GM12878 (cell line): ENCODE data around the gene FAM89B. TPM values are rescaled to one million over a fixed set of nuclear protein-coding genes. Genes with fewer than 3 reads are reported as not detected.
A peak's percentile ranks its signal among the peaks of the same experiment; 100 is the strongest.

Source experiments
- ATF2 ChIP-seq: IDR thresholded peaks from 2 replicates; pipeline ENCODE4 v1.6.1; 2012; ENCODE audit warnings: low read length, inconsistent platforms
- ATF3 ChIP-seq: IDR thresholded peaks from 2 replicates; pipeline ENCODE4 v1.6.1; 2011; ENCODE audit warnings: low read depth, mild to moderate bottlenecking, low read length, moderate library complexity, borderline replicate concordance; ENCODE audit errors: extremely low read depth
- BRCA1 ChIP-seq: IDR thresholded peaks from 2 replicates; pipeline ENCODE4 v1.6.1; 2011; ENCODE audit warnings: low read depth, low read length, improper control_type of control experiment
- CBX5 ChIP-seq: sonication (generic); IDR thresholded peaks from 2 replicates; pipeline ENCODE4 v1.6.1; 2016; ENCODE audit warnings: low read depth, moderate library complexity, mild to moderate bottlenecking, inconsistent platforms
- CHD4 ChIP-seq: fragments of 200-600 bp; sonication (generic); IDR thresholded peaks from 2 replicates; pipeline ENCODE4 v1.6.1; 2016; ENCODE audit warnings: mild to moderate bottlenecking
- CREM ChIP-seq: IDR thresholded peaks from 2 replicates; pipeline ENCODE4 v1.6.1; 2014; ENCODE audit warnings: antibody characterized with exemption, low read depth
- CUX1 ChIP-seq: IDR thresholded peaks from 2 replicates; pipeline ENCODE4 v1.6.1; 2012; ENCODE audit warnings: improper control_type of control experiment, low read depth, low read length; ENCODE audit not compliant: insufficient replicate concordance
- HCFC1 ChIP-seq: fragments of 150-350 bp; IDR thresholded peaks from 2 replicates; pipeline ENCODE4 v1.6.1; 2014; ENCODE audit warnings: low read length
- NBN ChIP-seq: fragments of 450-650 bp; IDR thresholded peaks from 2 replicates; pipeline ENCODE4 v1.6.1; 2016
- NRF1 ChIP-seq: conservative IDR thresholded peaks from 2 replicates; pipeline ENCODE4 v1.6.1; 2011; ENCODE audit warnings: mild to moderate bottlenecking, low read depth, low read length, improper control_type of control experiment
- PAX8 ChIP-seq: fragments of 450-650 bp; IDR thresholded peaks from 2 replicates; pipeline ENCODE4 v1.6.1; 2017; ENCODE audit warnings: mild to moderate bottlenecking, moderate library complexity
- POLR2AphosphoS2 ChIP-seq: IDR thresholded peaks from 2 replicates; pipeline ENCODE4 v1.6.1; 2011; ENCODE audit warnings: low read depth, mild to moderate bottlenecking, low read length, improper control_type of control experiment, moderate library complexity
- RELA ChIP-seq: fragments of 450-650 bp; IDR thresholded peaks from 2 replicates; pipeline ENCODE4 v1.8.0; 2014; ENCODE audit warnings: borderline replicate concordance; ENCODE audit not compliant: partially characterized antibody
- SMAD5 ChIP-seq: IDR thresholded peaks from 2 replicates; pipeline ENCODE4 v1.6.1; 2016; ENCODE audit warnings: antibody characterized with exemption, low read depth
- SREBF1 ChIP-seq: IDR thresholded peaks from 2 replicates; pipeline ENCODE4 v1.6.1; 2012; ENCODE audit warnings: mild to moderate bottlenecking, low read length
- SREBF2 ChIP-seq: IDR thresholded peaks from 2 replicates; pipeline ENCODE4 v1.6.1; 2012; ENCODE audit warnings: mild to moderate bottlenecking, low read length
- TAF1 ChIP-seq: IDR thresholded peaks from 2 replicates; pipeline ENCODE4 v1.6.1; 2011; ENCODE audit warnings: mild to moderate bottlenecking, low read depth, low read length, borderline replicate concordance
- ZBTB4 ChIP-seq: fragments of 450-650 bp; formaldehyde crosslinking; IDR thresholded peaks from 2 replicates; pipeline ENCODE4 v1.4.0; 2022; ENCODE audit warnings: mild to moderate bottlenecking, moderate library complexity
- ZNF207 ChIP-seq: fragments of 450-650 bp; IDR thresholded peaks from 2 replicates; pipeline ENCODE4 v1.6.1; 2014; ENCODE audit warnings: antibody characterized with exemption, mild to moderate bottlenecking, borderline replicate concordance
- ZNF24 ChIP-seq: fragments of 450-650 bp; IDR thresholded peaks from 2 replicates; pipeline ENCODE4 v1.6.1; 2017; ENCODE audit warnings: antibody characterized with exemption, mild to moderate bottlenecking
- polyA plus RNA-seq, 11 experiments: library from polyadenylated mRNA; depleted of rRNA in 4 of 11; unstranded in 6 of 11; stranded (reverse) in 5 of 11; fragments of >200 nt; fragmentation: Nextera tagmentation in 4 of 11; fragmentation: Illumina TruSeq in 1 of 11; extraction: Ambion mirVana in 4 of 11; extraction: Trizol in 1 of 11; gene quantifications; 1 replicate in 1 of 11; 2 replicates in 10 of 11; pipeline versions ENCODE4 v1.2.1 to v1.2.3, GENCODE V29; 2011 to 2016; ENCODE audit warnings: inconsistent platforms in 2 of 11, missing spikeins in 2 of 11, low read depth in 1 of 11
- total RNA-seq, 4 experiments: library from RNA; depleted of rRNA in 3 of 4; stranded (reverse); fragments of >200 nt in 3 of 4; fragmentation: Illumina TruSeq in 1 of 4; extraction: Trizol in 1 of 4; gene quantifications; 2 replicates each; pipeline versions ENCODE4 v1.2.1 to v1.2.3, GENCODE V29; 2013 to 2021

The FAM89B gene
- total and polyA plus RNA-seq, 10 of the 15 experiments (the other 5 are each of a cell fraction or from before 2014, with no cell fraction given): 0.34 to 36.7 (median 9.8) TPM

GRCh38 chr11:65524741-65525545, 47.4 kb upstream of the FAM89B start, which contains the start of gene SCYL1 (continued):
- no peak for TF ChIP-seq SMAD5
- no peak for TF ChIP-seq ATF2
- TF ChIP-seq TAF1: no peak; the same call in 1 of the 2 replicates
- TF ChIP-seq ATF3: no peak
- TF ChIP-seq POLR2AphosphoS2: no peak
- no peak for TF ChIP-seq HCFC1
- TF ChIP-seq CUX1: no peak
- no peak for TF ChIP-seq CHD4
- TF ChIP-seq ZBTB4 (CRISPR knock-in tag): no peak
- TF ChIP-seq SREBF1: no peak
- TF ChIP-seq ZNF207: 0 out of 2 replicates have a peak, but pooled peaks have one; percentile 56
- no peak for TF ChIP-seq RELA
- no peak for TF ChIP-seq SREBF2
- TF ChIP-seq BRCA1: no peak
- no peak for TF ChIP-seq CREM
- TF ChIP-seq NBN: no peak
- peak; percentile 45; the same call in 1 of the 2 replicates for TF ChIP-seq ZNF24
- no peak for TF ChIP-seq PAX8
- no peak for TF ChIP-seq NRF1
- no peak for TF ChIP-seq CBX5
